Stimulated activated CD4-positive, alpha-beta T cell treated with anti-CD3 and anti-CD28 coated beads, Interleukin-2, amount 100 ng/mL, for 48 hours (primary cell): ENCODE data around the gene HOXB5.

ENCODE experiments used
- DNase-seq, 2 donors: peaks; one replicate each; pipeline ENCODE4 v3.0.0-alpha.2; 2020

Gene HOXB5

DNA sequence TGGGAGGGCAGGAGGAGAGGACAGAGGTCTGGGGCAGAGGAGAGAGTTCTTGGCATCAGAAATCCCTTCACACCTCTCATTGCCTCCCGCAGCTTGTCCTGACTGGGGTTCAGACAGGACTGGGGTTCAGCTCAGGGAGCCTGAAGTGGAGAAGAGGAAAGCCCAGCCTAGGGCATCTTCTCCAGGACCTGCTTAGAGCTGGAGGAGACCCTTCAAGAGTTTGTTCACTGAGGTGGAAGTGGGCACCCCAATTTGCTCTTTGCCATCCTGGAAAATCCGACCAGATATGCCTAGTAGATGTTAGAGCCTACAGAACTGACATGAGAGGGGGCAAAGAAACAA lies 5.5 kb downstream of the HOXB5 start:
- DNase-seq, result no peak

DNA sequence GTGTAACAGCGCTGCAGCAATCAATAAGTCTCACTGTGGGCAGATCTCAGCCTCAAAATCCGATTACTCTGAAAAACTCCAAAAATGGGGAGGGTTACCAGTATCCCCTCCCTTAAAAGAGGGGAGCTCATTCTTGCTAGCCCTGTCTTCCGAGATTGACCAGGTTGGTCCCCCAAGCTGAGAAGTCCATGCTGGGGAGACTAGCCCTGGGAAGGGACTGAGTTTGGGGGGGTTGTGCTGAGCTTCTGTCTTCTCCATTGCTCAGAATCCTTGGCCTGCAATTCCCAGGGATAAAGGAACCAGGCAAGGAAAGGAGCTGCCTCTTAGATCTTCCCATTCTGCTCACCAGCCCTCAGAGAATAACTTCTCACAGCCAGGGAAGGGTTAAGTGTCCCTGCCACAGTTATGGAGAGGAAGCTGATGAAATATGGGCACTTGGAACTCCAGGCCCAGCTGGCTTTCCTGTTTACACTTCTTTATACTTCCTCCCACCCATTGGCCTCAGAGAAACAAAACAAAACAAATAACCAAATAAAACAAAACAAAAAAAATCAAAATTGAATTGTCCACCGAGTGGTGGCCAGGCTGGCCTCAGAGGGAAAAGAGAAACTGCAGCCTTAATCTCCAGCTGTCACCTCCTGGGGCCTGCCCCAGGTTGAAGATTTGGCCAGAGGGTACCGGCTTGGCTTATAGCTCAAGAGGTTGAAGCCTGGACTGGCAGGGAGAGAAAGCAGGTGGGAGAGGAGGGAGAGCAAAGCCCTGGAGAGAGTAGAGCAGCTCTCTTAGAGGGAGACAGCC lies 6.1 kb downstream of the HOXB5 start:
- DNase-seq, result no peak

DNA sequence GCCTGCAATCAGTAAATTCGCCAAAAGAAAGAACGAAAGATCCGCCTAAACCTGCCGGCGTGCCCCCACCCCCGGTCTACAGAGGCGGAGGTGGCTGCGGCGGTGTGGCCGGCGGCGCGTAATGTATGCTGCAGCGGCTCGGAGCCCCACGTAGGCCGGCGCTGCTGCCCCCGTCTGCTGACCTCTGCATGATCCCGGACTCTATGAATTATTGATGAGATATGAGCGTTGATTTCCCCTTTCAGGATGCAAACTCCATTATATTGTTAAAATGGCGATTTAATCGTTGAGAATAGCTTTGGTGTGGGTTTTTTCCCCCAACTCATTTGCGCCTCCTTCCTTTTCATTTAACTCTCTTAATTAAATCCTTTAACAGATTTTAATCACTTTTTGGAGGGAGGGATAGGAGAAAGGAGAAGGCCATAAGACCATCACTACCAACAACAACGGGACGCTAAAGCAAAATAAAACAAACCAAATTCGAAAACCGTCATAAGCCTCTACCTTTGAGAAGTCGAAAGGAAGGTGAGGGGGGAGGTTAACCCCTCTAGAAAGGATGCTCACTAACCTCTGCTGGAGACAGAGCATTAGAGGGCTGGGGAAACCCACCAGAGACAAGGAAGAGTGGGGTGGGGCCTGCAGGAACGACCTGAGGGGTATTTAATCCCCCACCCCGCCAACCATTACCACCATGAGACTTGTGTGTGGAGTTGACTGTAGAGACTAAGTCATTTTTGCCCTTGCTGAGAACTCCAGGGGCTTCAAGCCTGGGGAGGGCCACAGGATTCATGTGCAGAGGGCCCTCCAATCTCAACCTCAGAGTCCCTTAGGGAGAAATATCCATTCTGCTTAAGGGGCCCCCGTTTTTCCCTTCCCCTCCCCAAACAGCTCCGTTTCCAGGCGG lies 7.0 kb downstream of the HOXB5 start:
- DNase-seq, result no peak

DNA sequence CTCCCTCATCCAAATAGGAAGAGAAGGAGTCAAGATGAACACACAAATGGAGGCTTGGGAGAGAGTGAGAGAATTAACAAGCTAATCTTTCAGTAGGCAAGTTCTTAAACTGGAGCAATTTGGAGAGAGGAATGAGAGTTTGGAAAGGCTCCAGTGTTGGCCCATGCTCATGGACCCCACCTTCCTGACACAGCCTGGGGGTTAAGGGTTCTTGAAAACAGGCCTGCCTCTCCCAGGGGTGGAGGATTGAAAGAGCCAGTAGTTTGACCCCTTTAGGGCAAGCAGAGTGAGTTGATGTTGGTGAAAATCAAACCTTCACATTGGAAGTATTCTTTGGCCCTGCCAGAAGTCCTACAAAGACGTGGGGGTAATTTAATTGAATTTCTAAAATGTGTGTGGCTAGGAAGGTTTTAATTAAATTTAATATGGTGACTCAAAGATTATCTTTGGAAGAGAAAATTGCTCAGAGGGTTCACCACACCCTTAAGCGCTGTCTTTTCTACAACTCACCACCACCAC lies 9.3 kb downstream of the HOXB5 start:
- no peak for DNase-seq

DNA sequence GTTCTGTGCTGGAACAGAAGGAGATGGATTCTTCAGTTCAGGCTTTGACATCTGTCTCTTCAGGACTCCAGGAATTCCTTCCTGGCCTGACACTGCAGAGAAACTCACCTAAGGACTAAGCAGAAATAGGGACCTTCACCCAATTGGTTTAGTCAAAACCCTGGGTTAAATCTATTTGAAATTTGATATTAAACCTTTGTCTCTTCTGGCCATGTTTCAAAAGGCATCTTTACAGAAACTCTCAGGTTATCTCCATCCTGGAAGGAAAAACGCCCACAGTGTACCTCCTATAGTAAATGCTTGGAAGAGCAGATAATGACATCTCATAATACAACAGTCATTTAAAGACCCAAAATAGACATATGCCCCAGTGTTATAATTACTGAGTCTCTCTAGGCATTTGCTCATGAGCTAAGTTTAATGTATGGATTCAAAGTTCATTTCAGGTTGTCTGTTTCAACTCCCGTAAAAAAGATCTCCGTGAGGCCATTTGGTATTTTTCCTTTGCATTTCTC lies 9.8 kb downstream of the HOXB5 start:
- no peak for DNase-seq

DNA sequence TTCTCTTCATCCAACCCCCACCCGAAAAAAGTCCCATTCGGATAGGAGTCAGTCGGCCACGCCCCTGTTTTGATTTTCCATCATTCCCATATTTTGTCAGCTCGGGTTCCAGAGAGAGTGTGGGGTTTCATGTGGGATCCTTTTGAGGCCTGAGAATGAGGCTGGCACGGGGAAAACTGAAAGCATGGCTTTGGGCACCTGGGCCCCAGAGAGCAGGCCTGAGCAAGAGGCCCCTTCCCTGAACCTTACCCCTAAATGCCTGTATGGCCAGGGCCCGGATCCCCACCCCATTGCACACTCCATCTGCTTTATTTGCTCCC lies 10.9 kb downstream of the HOXB5 start:
- DNase-seq, result no peak

DNA sequence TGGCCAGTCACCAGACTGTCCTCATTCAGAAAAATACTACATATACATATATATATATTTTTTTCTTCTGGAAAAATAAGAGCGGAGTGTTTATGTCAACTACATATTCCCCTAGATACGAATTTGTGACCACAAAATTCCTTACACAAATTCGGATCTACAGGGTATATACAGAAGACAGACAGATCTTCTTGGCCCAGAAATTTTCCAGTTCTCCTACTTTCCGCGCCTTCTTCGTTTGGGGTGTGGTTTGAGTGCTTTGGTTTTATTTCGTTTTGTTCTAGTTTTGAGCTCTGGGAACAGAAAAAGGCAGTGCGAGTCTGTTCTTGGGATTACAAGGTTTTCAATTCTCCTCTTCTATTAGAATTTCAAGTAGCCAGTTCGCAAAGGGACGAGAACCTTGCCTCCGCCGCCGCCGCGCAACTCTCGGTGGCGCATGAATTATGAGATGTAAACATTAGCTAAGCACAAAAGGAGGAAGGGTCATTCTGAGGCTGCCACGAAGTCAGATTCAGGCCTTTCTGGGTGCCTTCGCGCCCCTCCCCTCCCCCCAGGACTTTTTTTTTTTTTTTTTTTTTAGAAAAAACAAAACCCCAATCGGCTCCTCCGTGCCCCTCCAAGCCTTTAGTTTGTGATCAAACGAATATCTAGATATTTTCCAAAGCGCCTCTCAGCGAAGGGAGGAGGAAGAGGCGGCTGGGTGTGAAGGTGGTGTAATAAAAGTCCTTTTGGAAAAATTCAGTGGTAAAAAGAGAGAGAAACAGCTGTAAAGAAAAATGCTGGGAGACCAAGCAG lies 13.6 kb downstream of the HOXB5 start:
- no peak for DNase-seq

DNA sequence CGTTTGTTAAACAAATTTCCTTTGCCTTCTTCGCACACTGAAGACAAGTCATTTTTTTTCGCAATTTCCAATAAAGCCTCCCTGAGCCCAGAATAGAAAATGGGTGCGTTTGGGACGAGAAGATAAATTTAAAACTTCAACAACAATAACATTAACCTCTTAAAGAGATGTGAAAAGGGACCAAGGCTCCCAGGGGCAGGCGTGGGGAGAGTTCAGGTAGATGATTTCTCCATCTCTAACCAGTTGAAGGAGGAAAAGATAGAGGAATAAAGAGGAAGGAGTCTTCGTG lies 14.2 kb downstream of the HOXB5 start:
- DNase-seq, result no peak

DNA sequence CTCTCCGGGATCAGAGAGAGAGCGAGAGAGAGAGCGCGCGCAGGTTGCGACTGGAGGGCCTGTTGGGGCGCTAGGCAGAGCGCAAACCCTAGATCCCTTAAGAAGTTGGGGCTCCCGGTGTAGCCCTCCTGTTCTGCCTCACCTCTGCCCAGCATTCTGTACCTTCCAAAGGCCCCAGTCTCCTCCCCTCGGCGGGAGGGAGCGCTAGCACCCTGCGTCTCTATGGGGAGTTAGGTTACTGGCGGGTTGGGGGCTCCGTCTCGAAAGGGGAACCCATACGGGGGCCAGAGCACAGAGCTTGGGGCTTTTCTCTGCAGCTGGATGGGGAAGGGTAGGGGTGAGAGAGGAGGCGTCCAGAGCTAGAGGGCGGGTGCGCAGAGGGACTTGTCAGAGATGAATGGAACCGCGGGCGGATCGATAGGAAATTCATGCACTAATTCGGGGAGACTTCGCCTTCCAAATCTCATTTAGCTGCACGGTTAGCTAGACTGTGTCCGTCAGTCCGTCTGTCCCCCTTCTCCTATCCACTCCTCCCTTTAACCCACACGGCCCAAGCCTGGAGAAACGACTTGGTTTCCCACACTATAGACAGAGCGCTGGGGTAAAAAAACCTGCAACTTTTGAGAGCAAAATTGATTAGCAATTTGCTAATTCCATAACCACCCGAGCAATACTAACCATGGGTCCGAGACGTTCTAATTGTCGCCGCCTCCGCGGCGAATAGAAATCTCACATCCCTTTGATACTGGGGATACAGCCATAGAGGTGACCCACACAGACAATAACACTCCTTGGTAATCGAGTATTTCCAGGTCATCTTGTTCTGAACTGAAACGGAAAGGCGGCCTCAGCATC lies 14.7 kb downstream of the HOXB5 start:
- DNase-seq, result peak in 1 of 2 donors; percentile 28

DNA sequence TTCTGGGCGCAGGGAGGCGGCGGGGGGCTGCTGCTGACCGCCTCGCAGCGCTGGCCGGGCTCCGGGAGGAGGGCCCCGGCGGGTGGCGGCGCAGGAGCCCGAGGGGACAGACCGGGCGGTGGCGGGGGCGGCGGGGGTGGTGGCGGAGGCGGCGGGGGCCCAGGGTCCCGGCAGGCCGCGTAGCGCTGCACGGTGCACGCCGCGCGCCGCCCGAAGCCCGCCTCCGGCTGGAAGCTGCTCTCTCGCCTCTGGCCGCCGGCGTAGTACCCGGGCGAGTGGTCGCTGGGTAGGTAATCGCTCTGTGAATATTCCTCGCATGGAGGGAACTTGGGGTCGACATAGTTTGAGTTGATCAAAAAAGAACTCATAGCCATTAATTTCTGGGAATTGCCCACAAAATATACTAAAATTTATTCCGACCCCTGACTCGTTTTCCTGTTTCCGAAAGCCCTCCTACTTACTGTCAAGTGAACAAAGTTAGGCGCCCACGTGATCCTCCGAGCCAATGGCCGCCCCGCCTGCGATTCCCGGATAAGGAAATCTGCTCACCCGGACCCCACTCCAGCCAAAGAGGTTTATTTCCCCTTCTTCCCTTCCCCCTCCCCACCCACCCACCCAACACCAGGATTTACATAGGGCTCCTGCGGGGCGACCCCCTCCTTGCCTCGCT lies 15.5 kb downstream of the HOXB5 start, which contains the start of gene HOXB4:
HOXB4 (minus strand) TSS at position 405 of the 670 bp plus-strand sequence; CDS start at position 374, 31 bp downstream.
- peak in 1 of 2 donors; percentile 57 for DNase-seq

DNA sequence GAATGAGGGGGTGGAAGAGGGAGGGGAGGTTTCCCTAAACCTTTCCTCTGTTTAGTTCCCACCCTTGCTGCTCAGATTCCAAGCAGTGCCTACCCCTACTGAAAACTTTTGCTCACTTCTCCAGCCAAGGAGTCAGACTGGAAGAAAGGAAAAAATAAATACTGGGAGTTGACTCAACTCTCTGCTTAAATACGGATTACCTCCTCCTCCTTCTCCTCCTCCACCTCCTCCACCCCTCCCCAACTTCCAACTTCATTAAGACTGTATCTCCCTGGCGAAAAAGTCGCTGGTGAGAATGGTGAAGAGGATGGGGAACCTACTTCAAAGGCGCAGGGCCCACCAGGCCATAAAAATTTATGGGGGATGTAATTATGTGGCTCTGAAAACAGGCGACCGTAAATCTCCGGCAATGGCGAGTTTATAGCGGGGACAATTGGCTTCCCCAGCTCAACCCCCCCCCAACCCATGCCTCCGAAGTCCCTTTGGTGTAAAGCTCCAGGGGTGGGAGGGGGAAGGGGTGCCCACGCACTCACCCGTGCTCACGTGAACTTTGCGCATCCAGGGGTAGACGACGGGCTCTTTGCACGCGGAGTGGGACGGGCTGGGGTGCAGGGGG lies 16.1 kb downstream of the HOXB5 start:
- no peak for DNase-seq

DNA sequence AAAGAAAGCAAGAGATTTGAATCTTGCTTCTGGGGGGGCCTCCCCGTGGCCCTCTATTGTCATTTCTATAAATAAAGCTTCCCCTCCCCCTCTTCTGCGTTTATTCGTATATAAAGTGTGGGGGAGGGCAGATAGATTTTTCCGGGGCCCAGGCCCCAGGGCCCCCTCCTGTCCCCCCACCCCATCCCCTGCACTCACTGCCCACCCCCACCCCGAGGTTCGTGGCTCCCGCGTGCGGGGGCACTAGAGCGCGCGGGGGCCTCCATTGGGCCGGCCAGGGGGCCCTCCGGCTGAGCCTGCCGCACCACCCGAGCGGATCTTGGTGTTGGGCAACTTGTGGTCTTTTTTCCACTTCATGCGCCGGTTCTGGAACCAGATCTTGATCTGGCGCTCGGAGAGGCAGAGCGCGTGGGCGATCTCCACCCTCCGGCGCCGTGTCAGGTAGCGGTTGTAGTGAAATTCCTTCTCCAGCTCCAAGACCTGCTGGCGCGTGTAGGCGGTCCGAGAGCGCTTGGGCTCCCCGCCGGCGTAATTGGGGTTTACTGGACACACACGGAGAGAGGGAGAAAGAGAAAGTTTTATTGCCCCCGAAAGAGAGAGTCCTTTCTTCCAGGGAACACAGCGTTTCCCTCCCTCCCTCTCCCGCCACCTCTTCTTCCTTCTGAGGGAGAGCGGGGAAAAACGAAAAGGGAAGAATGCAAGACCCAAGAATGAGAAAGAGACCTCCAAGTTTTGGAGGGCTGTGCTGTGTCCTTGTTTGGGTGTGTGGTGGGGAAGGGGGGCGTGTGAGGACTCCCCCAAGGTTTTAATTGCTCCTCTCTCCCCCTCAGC lies 16.9 kb downstream of the HOXB5 start:
- no peak for DNase-seq

DNA sequence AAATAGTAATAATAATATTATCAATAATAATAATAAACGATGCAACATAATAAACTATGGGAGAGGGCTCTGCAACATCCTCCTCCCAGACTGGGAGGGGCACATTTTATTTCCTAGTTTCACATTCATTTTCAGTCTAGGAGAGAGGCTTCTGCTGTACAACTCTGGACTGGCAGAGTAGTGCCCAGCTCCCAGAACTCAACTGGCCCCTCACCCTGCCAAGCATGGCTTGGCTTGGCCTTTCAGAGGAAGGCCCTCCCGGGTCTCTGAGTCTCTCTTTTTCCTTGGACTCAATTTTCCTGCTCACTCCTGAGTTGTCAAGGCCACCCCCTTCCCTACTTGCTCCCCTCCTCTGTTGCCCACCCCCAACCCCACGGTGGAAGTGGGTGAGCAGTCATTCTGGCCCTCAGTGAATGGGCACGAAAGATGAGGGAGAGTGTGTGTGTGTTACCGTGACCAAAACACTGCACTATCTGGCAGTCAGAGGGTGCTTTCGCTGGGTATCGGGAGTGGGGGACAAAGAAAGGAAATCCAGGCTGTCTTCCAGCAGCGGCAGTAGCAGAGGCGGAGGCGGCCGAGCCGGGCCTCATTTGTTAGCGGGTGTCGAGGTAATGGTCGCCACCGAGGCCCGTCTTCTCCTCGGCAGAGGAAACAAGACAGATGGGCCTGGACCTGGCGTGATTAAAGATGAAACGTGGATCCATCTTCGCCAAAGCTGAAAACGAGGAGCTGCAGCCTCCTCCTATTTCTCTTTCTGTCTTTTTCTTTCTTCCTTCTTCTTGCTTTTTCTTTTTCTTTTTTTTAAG lies 17.7 kb downstream of the HOXB5 start:
- no peak for DNase-seq

DNA sequence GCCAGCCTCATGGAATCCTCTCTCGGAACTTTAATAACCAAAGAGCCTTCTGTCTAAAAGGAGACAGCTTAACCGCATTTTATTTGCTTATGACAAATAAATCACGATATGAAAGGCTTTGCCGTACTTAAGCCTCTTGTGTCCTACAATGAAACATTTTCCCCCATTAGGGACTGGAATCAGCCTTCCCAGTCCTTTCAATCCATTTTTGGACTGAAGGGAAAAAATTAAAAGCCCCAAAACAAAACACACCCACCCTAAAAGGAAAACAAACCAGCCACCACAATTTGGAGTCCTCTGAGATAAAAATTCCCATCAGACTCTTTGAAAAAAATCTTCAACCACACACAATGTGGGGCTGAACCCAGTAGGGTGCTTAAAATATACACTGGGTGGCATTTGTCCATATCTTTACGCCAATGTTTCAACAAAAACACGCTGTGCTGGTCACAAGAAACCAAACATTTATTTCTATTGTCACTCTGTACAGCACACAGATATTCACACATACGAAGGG lies 18.5 kb downstream of the HOXB5 start:
- DNase-seq, result no peak

DNA sequence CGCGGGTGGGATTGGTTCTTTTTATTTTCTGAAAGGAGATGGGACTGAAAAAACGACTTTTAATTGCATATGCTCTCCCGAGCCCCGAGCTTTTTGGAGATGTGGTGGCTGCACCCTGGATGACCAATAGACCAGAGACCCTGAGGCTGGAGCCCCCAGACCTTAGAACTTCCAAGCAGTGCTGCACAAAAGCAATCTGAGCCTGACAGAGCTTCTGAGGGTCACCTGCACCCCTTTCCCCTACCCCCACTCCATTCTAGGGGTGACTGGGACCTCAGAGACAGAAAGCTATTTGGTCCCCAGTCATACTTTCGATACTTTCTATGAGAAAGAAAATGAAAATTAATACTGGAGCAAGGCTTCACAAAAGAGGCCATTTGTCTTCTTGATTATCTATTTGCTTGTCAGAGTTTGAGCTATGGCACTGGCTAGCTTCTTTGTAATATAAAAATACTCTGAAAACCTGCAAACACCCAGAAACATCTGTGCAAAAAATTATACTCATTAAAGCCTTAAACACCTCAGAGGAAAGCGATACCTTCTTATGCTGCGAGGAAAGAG lies 19.0 kb downstream of the HOXB5 start:
- DNase-seq, result no peak

DNA sequence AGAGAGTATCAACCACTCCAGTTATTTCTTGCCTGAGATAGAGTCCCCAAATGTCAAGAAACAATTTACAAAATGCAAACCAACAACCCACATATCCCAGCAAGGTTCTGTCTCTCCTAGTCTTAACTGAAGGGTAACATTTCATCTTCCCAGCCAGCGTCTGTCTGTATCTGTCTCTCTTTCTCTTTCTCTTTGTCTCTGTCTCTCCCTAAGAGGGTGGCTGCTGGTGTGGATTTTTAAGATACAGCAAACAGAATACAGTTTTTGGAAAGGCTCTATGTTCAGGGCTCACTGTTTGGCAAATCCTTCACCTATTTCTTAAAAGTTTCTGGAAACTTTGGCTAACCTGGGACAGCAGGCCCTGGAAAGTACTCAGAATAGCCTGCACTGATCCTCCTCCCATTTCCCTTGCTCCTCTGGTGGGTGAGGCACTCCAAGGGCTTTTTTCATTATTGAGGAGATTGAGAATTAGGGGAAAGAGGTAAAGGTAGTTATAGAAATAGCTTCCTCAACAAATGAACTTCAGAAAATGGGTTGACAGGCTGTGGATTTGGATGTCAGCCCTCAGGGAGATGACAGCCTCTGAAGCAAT lies 21.7 kb downstream of the HOXB5 start:
- no peak for DNase-seq

DNA sequence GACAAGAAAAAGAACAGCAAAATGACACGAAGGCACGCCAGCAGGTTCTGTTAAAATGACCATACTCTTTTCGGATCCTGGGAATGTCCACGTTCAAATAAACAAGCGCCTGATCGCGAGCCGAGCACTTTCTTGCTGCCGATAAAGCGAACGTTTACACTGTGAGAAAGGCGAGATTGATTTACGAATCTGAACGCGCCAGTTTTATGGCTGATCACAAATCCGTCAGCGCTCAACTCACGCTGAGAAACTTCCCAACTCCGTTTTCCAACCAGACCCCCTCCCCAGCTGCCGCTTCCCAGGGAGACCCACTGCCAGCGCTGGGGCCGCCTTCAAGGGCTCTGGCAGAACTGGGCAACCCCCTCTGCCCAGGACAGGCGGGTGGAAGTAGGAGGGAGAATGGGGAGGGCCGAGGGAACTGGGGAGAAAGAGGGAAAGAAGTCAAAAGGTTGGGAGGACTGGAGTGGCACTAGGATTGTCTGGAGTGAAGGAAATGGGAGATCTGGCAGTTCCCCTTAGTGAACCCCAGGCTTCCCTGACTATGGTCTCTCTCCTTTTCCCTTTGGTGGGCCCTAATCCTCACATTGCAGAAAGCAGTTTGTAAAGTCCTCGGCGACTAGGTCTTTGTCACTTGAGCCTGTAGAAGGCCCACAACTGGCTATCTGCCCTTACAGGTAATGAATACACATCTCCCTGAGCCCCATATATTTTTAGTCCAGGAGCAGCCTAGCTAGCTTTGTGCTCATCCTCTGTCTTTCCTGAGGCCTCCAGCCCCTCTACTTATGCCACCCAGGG lies 22.4 kb downstream of the HOXB5 start:
- DNase-seq, result no peak
